CD4-positive, alpha-beta T cell (primary cell): Measurements from ENCODE around the gene CNOT6L. TPM values are rescaled to one million over a fixed set of nuclear protein-coding genes. Genes with fewer than 3 reads are reported as not detected.
A peak's percentile ranks its signal among the peaks of the same experiment; 100 is the strongest.

ENCODE experiments used
- ATAC-seq: fragments of 200-7000 bp; cut with Tn5 transposase; one replicate; pipeline ENCODE4 v1.10.0; 2022; ENCODE audit warnings: mild to moderate bottlenecking; ENCODE audit not compliant: poor library complexity
- CTCF ChIA-PET: fragments of 350-600 bp; sonication (Branson Sonifier 250); formaldehyde crosslinking; loops from one replicate; lab custom pipeline; 2021; ENCODE audit warnings: antibody characterized with exemption, inconsistent platforms; lab: Charles Lee
- POLR2A ChIA-PET: fragments of 350-600 bp; sonication (Branson Sonifier 250); formaldehyde crosslinking; loops from one replicate; lab custom pipeline; 2021; ENCODE audit warnings: antibody characterized with exemption, inconsistent platforms; lab: Charles Lee
- DNase-seq, 14 experiments: peaks; one replicate each; pipeline ENCODE4 v3.0.0-alpha.2; 2013 to 2020; ENCODE audit warnings: mixed read lengths in 2 of 14
- H3K27ac ChIP-seq, 2 donors: one replicate each; pipeline versions ENCODE4 v1.5.1 to v1.7.0; 2013; ENCODE audit warnings: low read length in 2 of 2, low read depth in 1 of 2, mild to moderate bottlenecking in 1 of 2
- H3K27me3 ChIP-seq, 2 experiments: 1 replicate in 1 of 2; 2 replicates in 1 of 2; pipeline versions ENCODE4 v1.6.1 to v1.7.0; 2013; ENCODE audit warnings: low read length in 2 of 2, control low read depth in 1 of 2, mild to moderate bottlenecking in 1 of 2, moderate library complexity in 1 of 2; ENCODE audit not compliant: insufficient read depth in 2 of 2, control insufficient read depth in 1 of 2
- H3K36me3 ChIP-seq: one replicate; pipeline ENCODE4 v1.6.1; 2013; ENCODE audit warnings: low read length, control low read depth; ENCODE audit not compliant: insufficient read depth
- H3K4me1 ChIP-seq: one replicate; pipeline ENCODE4 v1.6.1; 2013; ENCODE audit warnings: low read length, control low read depth; ENCODE audit not compliant: insufficient read depth
- H3K4me3 ChIP-seq: one replicate; pipeline ENCODE4 v1.5.1; 2013; ENCODE audit warnings: mild to moderate bottlenecking, low read length, moderate library complexity
- H3K9me3 ChIP-seq, 2 experiments: 1 replicate in 1 of 2; 2 replicates in 1 of 2; pipeline versions ENCODE4 v1.6.1 to v1.7.0; 2013; ENCODE audit warnings: low read length in 2 of 2, mild to moderate bottlenecking in 2 of 2, control low read depth in 1 of 2, moderate library complexity in 1 of 2; ENCODE audit not compliant: control insufficient read depth in 1 of 2, insufficient read depth in 1 of 2
- H3K27ac Mint-ChIP-seq: one replicate; pipeline ENCODE4 v1.8.0; 2020; ENCODE audit warnings: mixed read lengths
- H3K27me3 Mint-ChIP-seq: one replicate; pipeline ENCODE4 v1.8.0; 2021; ENCODE audit warnings: mixed read lengths
- H3K36me3 Mint-ChIP-seq: one replicate; pipeline ENCODE4 v1.8.0; 2021; ENCODE audit warnings: low read depth, mixed read lengths
- H3K4me1 Mint-ChIP-seq: one replicate; pipeline ENCODE4 v1.8.0; 2021; ENCODE audit warnings: low read depth, mixed read lengths
- H3K4me3 Mint-ChIP-seq: one replicate; pipeline ENCODE4 v1.8.0; 2020; ENCODE audit warnings: mild to moderate bottlenecking, mixed read lengths
- H3K9me3 Mint-ChIP-seq: one replicate; pipeline ENCODE4 v1.8.0; 2020; ENCODE audit warnings: mixed read lengths
- CTCF ChIP-seq: fragments of 200-600 bp; IDR thresholded peaks from one replicate; pipeline ENCODE4 v1.8.0; 2022; ENCODE audit warnings: antibody characterized with exemption, mild to moderate bottlenecking
- intact Hi-C, 2 experiments: fragments of 100-400 bp; cut with DNase I in 1 of 2; cut with micrococcal nuclease in 1 of 2; formaldehyde crosslinking; loops; one replicate each; pipeline versions ENCODE4 v1.15.1 to v1.9.0; 2023 to 2025; cut with DNase I, micrococcal nuclease
- total RNA-seq, 174 experiments: library from RNA in 2 of 174; stranded (reverse) in 2 of 174; gene quantifications; one replicate each; pipeline ENCODE4 v1.2.3 and lab custom pipeline; 2021 to 2026

Gene CNOT6L
- total RNA-seq, 2 experiments from 2014 or later = 216 to 234 TPM

GRCh38 chr4:77805840-77806239, 13.3 kb downstream of the CNOT6L start:
- Histone ChIP-seq H3K27ac (no peak overlapping the region), H3K27me3 (no peaks in the 10 kb centered on the region), H3K36me3 (peaks cover 5% of the 10 kb centered on the region), H3K9me3 (no peaks in the 10 kb centered on the region), H3K4me1 (peaks cover 10% of the 10 kb centered on the region), H3K4me3 (no peak overlapping the region)
- DNase-seq (no peak), ATAC-seq (no peak)
- peaks cover 87% of the 10 kb centered on the region for H3K4me1 Mint-ChIP-seq
- H3K36me3 Mint-ChIP-seq = peaks cover 52% of the 10 kb centered on the region
- intact Hi-C loops = loop anchor here in 1 of 2 experiments (1.0 kb wide), 1 partner anchor 9 kb away; no protein-coding TSS in a partner anchor
- no peaks in the 10 kb centered on the region for H3K9me3 Mint-ChIP-seq
- peak overlapping the region; percentile 32 for H3K27ac Mint-ChIP-seq
- TF ChIP-seq CTCF = no peak
- CTCF ChIA-PET = no interaction called here
- H3K27me3 Mint-ChIP-seq = no peaks in the 10 kb centered on the region
- POLR2A ChIA-PET = interaction anchor here (0.7 to 1.4 kb wide), 2 partner anchors 12 to 14 kb away, joined by 4 to 10 read pairs; no protein-coding TSS in a partner anchor
- H3K4me3 Mint-ChIP-seq = peak overlapping the region; percentile 48

GRCh38 chr4:77804471-77804870, 14.7 kb downstream of the CNOT6L start:
- no peak overlapping the region for H3K27ac ChIP-seq
- Mint-ChIP-seq H3K9me3 (no peaks in the 10 kb centered on the region), H3K36me3 (peaks cover 46% of the 10 kb centered on the region), H3K27me3 (no peaks in the 10 kb centered on the region), H3K4me1 (peaks cover 91% of the 10 kb centered on the region), H3K4me3 (peak overlapping the region; percentile 54), H3K27ac (peak overlapping the region; percentile 32)
- peaks cover 17% of the 10 kb centered on the region for H3K4me1 ChIP-seq
- intact Hi-C loops = loop anchor here in 1 of 2 experiments (5.0 kb wide), 1 partner anchor 52 kb away; no protein-coding TSS in a partner anchor
- H3K27me3 ChIP-seq = no peaks in the 10 kb centered on the region
- H3K4me3 ChIP-seq = no peak overlapping the region
- no peak for TF ChIP-seq CTCF
- ChIA-PET POLR2A (interaction anchor here (1.4 kb wide), 1 partner anchor 15 kb away, joined by 10 read pairs; no protein-coding TSS in a partner anchor), CTCF (no interaction called here)
- no peaks in the 10 kb centered on the region for H3K9me3 ChIP-seq
- no peaks in the 10 kb centered on the region for H3K36me3 ChIP-seq
- ATAC-seq = no peak
- DNase-seq = no peak

GRCh38 chr4:77802402-77802801, 16.8 kb downstream of the CNOT6L start:
- no peak for ATAC-seq
- Histone ChIP-seq H3K9me3 (no peaks in the 10 kb centered on the region), H3K27ac (no peak overlapping the region), H3K4me1 (peaks cover 32% of the 10 kb centered on the region), H3K27me3 (no peaks in the 10 kb centered on the region), H3K4me3 (no peak overlapping the region), H3K36me3 (peaks cover 9% of the 10 kb centered on the region)
- peaks cover 42% of the 10 kb centered on the region for H3K36me3 Mint-ChIP-seq
- DNase-seq = no peak
- ChIA-PET CTCF (no interaction called here), POLR2A (interaction anchor here (0.6 to 1.1 kb wide), 3 partner anchors 9 to 60 kb away, joined by 3 to 4 read pairs (median 4); no protein-coding TSS in a partner anchor)
- peaks cover 89% of the 10 kb centered on the region for H3K4me1 Mint-ChIP-seq
- no peaks in the 10 kb centered on the region for H3K9me3 Mint-ChIP-seq
- H3K27ac Mint-ChIP-seq = peak overlapping the region; percentile 32
- H3K27me3 Mint-ChIP-seq = no peaks in the 10 kb centered on the region
- TF ChIP-seq CTCF = no peak
- H3K4me3 Mint-ChIP-seq = peak overlapping the region; percentile 65
- intact Hi-C loops = loop anchor here in 1 of 2 experiments (2.0 to 5.0 kb wide), 2 partner anchors 16 to 50 kb away; partner anchors contain the start of gene CNOT6L
